GM21515 (cell line): ENCODE data around the gene OPTC.
"Not testable (repeated sequence)": the region's sequence is repeated elsewhere in the genome, so short reads cannot be mapped to it uniquely, and the experiment has no call there.

ENCODE experiments used
- ATAC-seq: cut with Tn5 transposase; IDR thresholded peaks from one replicate; pipeline ENCODE4 v1.9.1; 2021; ENCODE audit not compliant: unreplicated experiment

Gene OPTC

DNA sequence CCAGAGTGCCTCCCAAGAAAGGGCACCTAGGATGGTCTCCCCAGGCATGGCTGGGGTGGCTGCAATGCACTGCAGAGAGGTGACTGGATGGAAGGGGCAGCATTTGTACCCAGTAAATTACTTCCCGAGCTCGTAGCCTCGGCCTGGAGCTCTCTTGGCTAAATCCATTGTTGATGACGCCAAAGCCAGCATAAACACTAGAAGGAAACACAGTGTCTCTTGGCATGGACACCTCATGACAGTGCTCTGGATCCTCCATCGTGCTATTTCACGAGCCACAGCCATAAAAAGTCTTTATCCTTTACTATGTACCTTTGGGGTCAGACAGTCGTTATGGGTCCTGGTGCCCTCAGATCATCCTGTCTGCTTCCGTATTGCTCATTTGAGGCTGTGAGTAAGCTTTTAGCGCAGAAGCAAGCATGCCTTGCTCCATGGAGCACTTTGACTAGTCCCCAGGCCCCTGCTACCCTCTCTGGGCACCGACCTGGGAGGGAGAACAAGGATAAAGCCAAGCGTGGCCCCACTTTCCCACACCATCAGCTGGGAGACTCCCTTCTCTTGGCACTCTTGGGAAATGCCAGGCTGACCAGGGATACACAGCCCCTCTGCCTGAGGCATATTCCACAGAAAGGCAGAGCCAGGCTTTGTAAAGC, 28.7 kb upstream of the OPTC start:
- ATAC-seq: no peak

- ATAC-seq: no peak
Observed at GRCh38 chr1:203465948-203466347, 28.0 kb upstream of the OPTC start.

DNA sequence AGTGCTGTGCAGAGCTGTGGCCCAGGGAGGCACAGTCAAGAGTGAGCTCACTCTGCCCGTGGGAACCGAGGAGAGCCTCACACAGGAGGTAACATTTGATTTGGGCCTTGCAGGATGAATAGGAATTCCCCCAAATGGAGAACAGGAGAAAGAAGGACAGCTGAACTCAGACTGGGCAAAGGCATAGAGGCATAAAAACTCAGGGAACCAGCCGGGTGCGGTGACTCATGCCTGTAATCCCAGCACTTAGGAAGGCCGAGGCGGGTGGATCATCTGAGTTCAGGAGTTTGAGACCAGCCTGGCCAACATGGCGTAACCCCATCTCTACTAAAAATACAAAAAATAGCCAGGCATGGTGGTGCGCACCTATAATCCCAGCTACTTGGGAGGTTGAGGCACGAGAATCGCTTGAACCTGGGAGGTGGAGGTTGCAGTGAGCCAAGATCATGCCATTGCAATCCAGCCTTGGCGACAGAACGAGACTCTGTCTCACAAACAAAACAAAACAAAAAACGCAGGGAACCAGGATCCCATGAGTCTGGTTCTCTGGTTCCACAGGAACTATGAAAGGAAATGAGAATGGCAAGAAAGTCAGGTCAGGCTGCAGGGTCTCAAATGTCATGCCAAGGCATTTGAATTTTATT, 26.9 kb upstream of the OPTC start:
- ATAC-seq: not testable (repeated sequence)

GRCh38 chr1:203467550-203467921, 26.4 kb upstream of the OPTC start:
- ATAC-seq: no peak

DNA sequence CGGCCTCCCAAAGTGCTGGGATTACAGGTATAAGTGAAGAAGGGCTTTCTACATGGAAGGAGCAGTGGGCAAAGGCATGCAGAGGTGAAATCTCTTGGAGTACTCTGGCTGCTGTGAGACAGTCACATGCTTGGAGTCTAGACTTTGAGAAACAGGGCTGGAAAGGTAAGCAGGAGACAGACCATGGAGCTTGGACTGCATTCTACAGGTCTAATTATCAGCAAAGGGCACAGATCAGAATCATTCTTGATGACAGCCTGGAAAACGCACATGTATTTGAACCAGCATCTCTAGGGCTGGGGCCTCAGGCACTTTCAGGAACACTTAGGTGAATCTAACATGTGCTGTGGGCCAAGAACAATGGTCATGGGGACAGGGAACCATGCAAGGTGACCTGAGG, 25.6 kb upstream of the OPTC start:
- ATAC-seq: no peak

DNA sequence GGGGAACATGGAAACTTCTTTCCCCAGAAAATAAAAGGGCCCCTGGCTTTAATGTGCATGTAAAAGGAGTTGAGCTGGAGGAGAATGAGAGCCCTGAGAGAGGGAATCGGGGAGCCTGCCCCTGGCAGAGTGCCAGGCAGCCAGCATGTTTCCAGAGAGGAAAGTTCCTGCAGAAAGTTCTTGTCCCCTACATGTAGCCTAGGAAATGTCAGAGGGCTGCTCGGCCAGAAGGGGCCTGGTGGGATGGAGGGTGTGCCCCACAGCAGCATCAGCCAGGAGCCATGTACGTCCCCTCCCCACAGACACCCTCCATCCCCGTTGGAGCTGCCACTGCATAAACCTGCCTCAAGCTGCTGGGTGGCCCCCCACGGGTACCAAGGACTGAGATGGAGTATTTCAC, 23.7 kb upstream of the OPTC start:
- no peak for ATAC-seq

DNA sequence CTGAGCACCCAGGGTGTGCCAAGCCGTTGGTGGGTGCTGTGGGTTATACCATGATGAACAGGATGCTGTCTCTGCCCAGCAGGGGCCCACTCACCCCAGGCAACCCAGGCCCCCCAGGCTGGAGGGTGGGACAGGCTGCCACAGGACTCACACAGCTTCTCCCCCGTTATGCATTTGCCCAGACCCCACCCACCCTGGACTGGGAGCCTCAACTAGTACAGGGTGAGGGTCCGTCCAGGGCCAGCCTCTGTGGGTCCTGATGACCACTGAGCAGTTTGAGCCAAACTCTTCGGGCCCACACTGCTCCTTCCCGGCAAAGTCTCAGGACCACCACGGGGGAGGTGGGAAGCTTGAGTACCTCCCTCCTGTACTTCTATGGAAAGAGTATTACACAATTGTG, 22.1 kb upstream of the OPTC start:
- no peak for ATAC-seq

DNA sequence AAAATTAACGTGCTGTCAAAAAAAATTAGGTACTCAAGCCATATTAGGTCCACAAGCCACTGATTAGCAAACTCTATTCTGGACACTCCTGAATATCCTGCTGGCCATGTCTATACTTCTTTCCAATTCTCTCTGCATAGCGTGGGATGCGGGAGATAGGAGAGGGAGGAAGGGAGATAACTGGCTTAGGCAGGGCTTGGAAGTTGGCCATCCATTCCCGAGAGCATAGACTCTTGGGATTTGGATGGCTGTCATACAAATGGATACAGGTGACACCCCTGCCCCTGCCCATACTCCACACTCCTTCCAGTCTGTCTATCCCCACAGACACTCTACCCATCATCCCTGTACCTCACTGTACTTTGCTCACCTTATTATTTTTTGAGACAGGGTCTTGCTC, 20.7 kb upstream of the OPTC start:
- ATAC-seq: no peak

DNA sequence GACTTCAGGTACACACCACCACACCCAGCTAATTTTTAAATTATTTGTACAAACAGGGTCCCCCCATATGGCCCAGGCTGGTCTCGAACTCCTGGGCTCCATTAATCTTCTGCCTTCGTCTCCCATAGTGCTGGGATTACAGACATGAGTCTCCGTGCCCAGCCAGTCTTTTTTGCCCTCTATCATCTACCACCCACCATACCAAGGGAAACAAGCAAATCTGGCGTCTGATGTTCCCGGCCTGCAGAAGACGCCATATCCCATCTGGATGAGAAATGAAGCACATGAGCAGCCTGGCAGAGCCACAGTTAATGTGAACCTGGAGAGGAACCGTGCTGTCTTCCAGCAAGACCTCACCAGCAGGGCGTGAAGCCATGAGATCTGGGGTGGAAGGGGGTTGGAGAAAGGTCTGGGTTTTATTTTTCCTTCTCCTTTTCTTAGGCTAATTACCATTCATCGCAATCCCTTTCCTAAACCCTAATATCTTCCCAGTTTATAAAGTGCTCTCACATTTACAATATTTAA, 20.1 kb upstream of the OPTC start:
- ATAC-seq: no peak

DNA sequence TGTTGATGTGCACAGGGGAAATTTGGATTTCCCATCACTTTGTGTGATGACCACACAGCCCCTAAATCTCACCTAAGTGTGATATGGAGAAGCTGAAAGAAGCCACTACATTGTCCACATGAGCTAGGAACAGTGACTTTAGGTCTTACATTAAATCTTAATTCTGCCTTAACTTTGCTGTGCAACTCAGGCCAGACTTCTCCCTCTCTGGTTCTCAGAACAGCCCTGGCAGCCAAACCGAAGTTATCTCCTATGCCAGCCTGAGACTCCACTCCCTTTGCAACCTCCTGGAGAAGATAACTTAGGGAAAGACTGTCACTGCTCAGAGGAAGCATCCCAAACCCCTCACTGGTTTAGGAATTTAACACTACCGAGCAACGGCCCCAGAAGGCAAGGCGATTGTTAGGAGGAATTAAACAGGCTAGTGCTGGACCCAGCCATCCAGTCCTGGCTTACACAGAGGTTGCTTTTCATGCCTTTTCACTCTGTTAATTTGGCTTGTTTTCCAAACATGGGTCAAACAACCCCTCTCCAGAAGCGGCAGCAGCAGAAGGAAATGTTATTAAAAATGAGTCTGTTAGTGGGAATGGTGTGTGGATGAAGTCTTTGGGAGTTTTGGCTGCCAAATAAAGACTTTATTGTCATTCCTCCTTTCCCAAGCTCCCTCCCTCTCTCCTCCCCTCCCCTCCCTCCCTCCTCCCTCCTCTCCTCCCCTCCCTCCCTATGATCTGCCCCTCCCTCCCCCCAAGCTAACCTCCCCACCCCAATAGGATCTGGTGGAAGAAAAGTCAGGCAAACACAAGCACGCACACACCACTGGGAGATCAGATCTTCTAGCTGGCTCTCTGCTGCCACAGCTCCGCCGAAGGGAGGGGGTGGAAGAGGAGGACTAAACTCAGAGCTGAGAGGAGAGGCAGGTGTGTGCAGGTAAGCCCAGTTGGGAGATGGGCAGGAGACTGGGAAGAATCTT, 18.7 kb upstream of the OPTC start, which contains the start of gene PRELP:
Gene PRELP, plus strand, starts transcription at position 795 of the 970 bp plus-strand sequence. CDS start 7,379 bp downstream, outside the sequence.
- no peak for ATAC-seq

- no peak for ATAC-seq
Observed at GRCh38 chr1:203476216-203476814, 17.6 kb upstream of the OPTC start.

GRCh38 chr1:203477748-203478147, 16.2 kb upstream of the OPTC start:
- ATAC-seq: no peak

- no peak for ATAC-seq
Observed at GRCh38 chr1:203478231-203478630, 15.7 kb upstream of the OPTC start.

- no peak for ATAC-seq
Observed at GRCh38 chr1:203478986-203479385, 15.0 kb upstream of the OPTC start.

DNA sequence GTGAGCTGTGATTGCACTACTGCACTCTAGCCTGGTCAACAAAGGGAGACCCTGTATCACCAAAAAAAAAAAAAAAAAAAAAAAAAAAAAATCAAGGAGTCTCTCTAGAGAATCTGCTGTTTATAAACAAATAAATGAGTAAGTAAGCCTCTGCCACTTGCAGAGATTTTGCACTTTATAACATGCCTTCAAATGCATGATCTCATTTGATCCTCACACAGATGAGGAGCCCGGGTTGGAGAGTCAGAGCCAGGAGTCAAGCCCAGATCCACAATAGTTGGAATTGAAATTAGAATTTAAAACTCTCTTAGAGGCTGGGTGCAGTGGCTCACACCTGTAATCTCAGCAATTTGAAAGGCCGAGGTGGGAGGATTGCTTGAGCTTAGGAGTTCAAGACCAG, 14.3 kb upstream of the OPTC start:
- ATAC-seq: no peak

DNA sequence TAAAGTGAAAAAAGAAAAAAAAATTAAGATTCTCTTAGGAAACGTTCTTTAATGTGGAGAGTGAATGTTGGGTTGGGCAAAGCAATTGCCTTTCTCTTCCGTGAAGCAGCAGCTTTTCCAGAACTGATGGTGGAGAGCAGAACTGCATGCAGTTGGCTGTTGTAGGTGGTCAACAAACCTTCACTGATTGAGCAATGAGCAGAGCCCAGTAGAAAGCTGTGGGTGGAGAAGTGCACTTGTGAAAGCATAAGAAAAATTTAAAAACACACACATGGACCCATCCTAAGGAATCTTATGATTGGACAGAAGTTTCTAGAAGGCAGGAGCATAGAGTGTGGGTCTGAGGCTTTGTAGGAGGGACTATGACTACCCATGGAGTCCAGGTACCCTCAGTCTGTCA, 13.9 kb upstream of the OPTC start:
- no peak for ATAC-seq

GRCh38 chr1:203480525-203481084, 13.3 kb upstream of the OPTC start:
- ATAC-seq: no peak

DNA sequence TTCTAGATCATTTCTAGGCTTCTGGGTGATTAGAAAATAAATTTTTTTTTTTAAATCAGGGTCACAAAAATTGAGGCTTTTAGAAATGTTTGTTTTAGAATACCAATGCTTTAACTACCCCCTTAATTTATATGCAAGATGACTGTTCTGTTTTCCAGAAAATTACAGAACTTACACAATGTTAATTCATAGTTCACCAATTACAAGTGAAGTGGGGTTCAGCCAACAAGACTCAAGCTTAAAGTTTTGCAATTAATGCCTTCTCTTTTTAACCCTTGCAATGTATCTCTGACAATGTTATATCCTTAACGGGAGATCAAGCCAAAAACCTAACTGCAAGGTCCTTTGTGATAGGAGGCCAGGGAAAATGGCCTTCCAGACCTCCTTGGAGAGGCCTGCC, 12.8 kb upstream of the OPTC start:
- no peak for ATAC-seq

- ATAC-seq: no peak
Observed at GRCh38 chr1:203486618-203487370, 7.2 kb upstream of the OPTC start.

DNA sequence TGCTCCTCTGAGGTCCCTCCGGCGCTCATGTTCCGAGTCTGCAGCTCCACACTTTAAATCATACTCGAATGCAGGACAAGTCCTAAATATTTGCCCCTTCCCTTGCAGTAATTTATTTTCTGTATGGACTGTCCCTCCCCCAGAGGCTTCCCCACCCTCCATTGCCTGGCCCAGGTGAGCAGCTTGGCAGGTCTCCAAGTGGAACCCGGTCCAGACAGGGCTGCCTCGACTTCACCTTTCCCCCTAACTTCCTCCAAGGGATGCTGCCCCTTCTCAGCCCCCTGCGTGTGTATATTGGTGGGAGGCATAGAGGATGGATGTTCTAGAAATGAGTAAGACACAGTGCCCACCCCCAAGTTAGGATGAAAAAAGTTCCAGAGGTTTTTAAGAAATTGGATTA, 5.4 kb upstream of the OPTC start:
- no peak for ATAC-seq
